Sigmoid colon (tissue), 7 donors: ENCODE measurements around the gene ZNF219. TPM values are rescaled to one million over a fixed set of nuclear protein-coding genes. Genes with fewer than 3 reads are reported as not detected.

ENCODE experiments used
- DNase-seq: peaks from one replicate; pipeline ENCODE4 v3.0.0-alpha.2; 2019
- H3K27ac ChIP-seq, 4 donors: fragments of 200-600 bp; sonication (generic); one replicate each; pipeline ENCODE4 v1.5.1; 2016 to 2019; ENCODE audit warnings: mild to moderate bottlenecking in 1 of 4
- H3K27me3 ChIP-seq, 3 donors: fragments of 200-600 bp; sonication (generic); one replicate each; pipeline ENCODE4 v1.5.1; 2019; ENCODE audit warnings: mild to moderate bottlenecking in 1 of 3
- H3K36me3 ChIP-seq, 4 donors: fragments of 200-600 bp; sonication (generic); one replicate each; pipeline ENCODE4 v1.5.1; 2016 to 2019
- H3K4me1 ChIP-seq, 4 donors: fragments of 200-600 bp; sonication (generic); one replicate each; pipeline ENCODE4 v1.5.1; 2017 to 2019
- H3K4me3 ChIP-seq, 4 donors: fragments of 200-600 bp; sonication (generic); one replicate each; pipeline ENCODE4 v1.5.1; 2017 to 2019; ENCODE audit warnings: mild to moderate bottlenecking in 2 of 4, moderate library complexity in 1 of 4
- H3K9me3 ChIP-seq, 4 donors: fragments of 200-600 bp in 3 of 4; sonication (generic) in 3 of 4; one replicate each; pipeline versions ENCODE4 v1.5.1 to v1.6.1; 2013 to 2019
- CTCF ChIP-seq, 4 experiments: fragments of 450-650 bp in 3 of 4; fragments of 200-600 bp in 1 of 4; IDR thresholded peaks; one replicate each; pipeline ENCODE4 v1.5.1; 2016 to 2019; ENCODE audit warnings: antibody characterized with exemption in 4 of 4, mild to moderate bottlenecking in 3 of 4, moderate library complexity in 2 of 4
- EP300 ChIP-seq, 4 donors: sonication (generic); formaldehyde crosslinking; IDR thresholded peaks; one replicate each; pipeline ENCODE4 v1.6.1; 2017; ENCODE audit warnings: antibody characterized with exemption in 4 of 4
- POLR2A ChIP-seq, 2 donors: fragments of 450-650 bp; IDR thresholded peaks; one replicate each; pipeline ENCODE4 v1.6.1; 2016; ENCODE audit warnings: antibody characterized with exemption in 2 of 2, mild to moderate bottlenecking in 2 of 2, moderate library complexity in 2 of 2
- POLR2AphosphoS5 ChIP-seq, 4 donors: sonication (generic); formaldehyde crosslinking; IDR thresholded peaks; one replicate each; pipeline ENCODE4 v1.6.1; 2017; ENCODE audit warnings: antibody characterized with exemption in 4 of 4
- WGBS, 2 donors: extraction: QIAGEN DNeasy Blood & Tissue Kit; methylation state at CpG; one replicate each; pipeline ENCODE4 v1.1.7; 2013; 5-methylcytosine and 5-hydroxymethylcytosine counted together
- intact Hi-C: fragments of 100-400 bp; cut with DNase I; formaldehyde crosslinking; loops from one replicate; pipeline ENCODE4 v1.15.1; 2023
- polyA plus RNA-seq, 3 donors: library from polyadenylated mRNA; stranded (reverse); fragments of 200-250 nt; gene quantifications; one replicate each; pipeline ENCODE4 v1.2.3, GENCODE V29; 2013
- total RNA-seq, 4 donors: library from RNA; depleted of rRNA; stranded (reverse); fragments of >200 nt; gene quantifications; one replicate each; pipeline ENCODE4 v1.1.0, GENCODE V29; 2016
- donor health status: healthy with polysubstance abuse.
- donor health status: Bipolar disorder and iron deficiency.
- donor health status: healthy.

Gene ZNF219
- total and polyA plus RNA-seq, 7 donors = 27.6 to 89.7 (median 48.2) TPM

- TF ChIP-seq CTCF (IDR thresholded peaks at IDR 0.05) (no peak), EP300 (IDR thresholded peaks at IDR 0.05) (no peak), POLR2A (IDR thresholded peaks at IDR 0.05) (no peak), POLR2AphosphoS5 (IDR thresholded peaks at IDR 0.05) (no peak)
- Histone ChIP-seq H3K4me3 (no peak overlapping the region), H3K9me3 (no peaks in the 10 kb centered on the region), H3K27ac (peak overlapping the region in 1 of 4 donors; percentile 13), H3K36me3 (no peaks in the 10 kb centered on the region), H3K27me3 (no peaks in the 10 kb centered on the region), H3K4me1 (peaks cover 0 to 13% (median 4%) of the 10 kb centered on the region in 4 donors)
- no peak for DNase-seq
- intact Hi-C loops = no loop called here
- WGBS, 2 donors = 81 to 84% methylated on average over 3 of the region's 3 CpGs
Measured at GRCh38 chr14:21063479-21063878, 35.0 kb downstream of the ZNF219 start.

- Histone ChIP-seq H3K36me3 (no peaks in the 10 kb centered on the region), H3K27me3 (no peaks in the 10 kb centered on the region), H3K4me3 (no peak overlapping the region), H3K4me1 (peaks cover 0 to 9% (median 4%) of the 10 kb centered on the region in 4 donors), H3K27ac (no peak overlapping the region), H3K9me3 (no peaks in the 10 kb centered on the region)
- WGBS, 2 donors = 50 to 73% methylated on average over 3 of the region's 3 CpGs
- DNase-seq = no peak
- TF ChIP-seq EP300 (IDR thresholded peaks at IDR 0.05) (no peak), POLR2A (IDR thresholded peaks at IDR 0.05) (no peak), POLR2AphosphoS5 (IDR thresholded peaks at IDR 0.05) (no peak), CTCF (IDR thresholded peaks at IDR 0.05) (no peak)
- intact Hi-C loops = no loop called here
Measured at GRCh38 chr14:21061347-21061668, 37.1 kb downstream of the ZNF219 start.

GRCh38 chr14:21060614-21061346 is 37.7 kb downstream of the ZNF219 start:
- WGBS, 2 donors = 32 to 71% methylated on average over 13 of the region's 13 CpGs
- TF ChIP-seq EP300 (IDR thresholded peaks at IDR 0.05) = no peak
- no peak for TF ChIP-seq CTCF (IDR thresholded peaks at IDR 0.05)
- no peak for TF ChIP-seq POLR2AphosphoS5 (IDR thresholded peaks at IDR 0.05)
- no peak for TF ChIP-seq POLR2A (IDR thresholded peaks at IDR 0.05)
- peak overlapping the region in 1 of 4 donors; percentile 7 for H3K27ac ChIP-seq

GRCh38 chr14:21059842-21060613 is 38.4 kb downstream of the ZNF219 start:
- TF ChIP-seq POLR2AphosphoS5 (IDR thresholded peaks at IDR 0.05) (no peak), POLR2A (IDR thresholded peaks at IDR 0.05) (no peak), CTCF (IDR thresholded peaks at IDR 0.05) (no peak)
- no peaks in the 10 kb centered on the region for H3K36me3 ChIP-seq
- peak overlapping the region in 1 of 4 donors; percentile 7 for H3K27ac ChIP-seq
- no peaks in the 10 kb centered on the region for H3K9me3 ChIP-seq
- no peaks in the 10 kb centered on the region for H3K27me3 ChIP-seq
- DNase-seq = no peak
- H3K4me1 ChIP-seq = peaks cover 0 to 9% (median 4%) of the 10 kb centered on the region in 4 donors
- intact Hi-C loops = loop anchor here (10.0 kb wide), 1 partner anchor 55 kb away; no protein-coding TSS in a partner anchor
- no peak overlapping the region for H3K4me3 ChIP-seq
- 47 to 68% methylated on average over 8 of the region's 8 CpGs for WGBS, 2 donors

More at GRCh38 chr14:21060614-21061346, 37.7 kb downstream of the ZNF219 start:
- Histone ChIP-seq H3K27me3 (no peaks in the 10 kb centered on the region), H3K9me3 (no peaks in the 10 kb centered on the region), H3K36me3 (no peaks in the 10 kb centered on the region), H3K4me1 (peaks cover 0 to 9% (median 4%) of the 10 kb centered on the region in 4 donors), H3K4me3 (no peak overlapping the region)
- intact Hi-C loops = no loop called here
- DNase-seq = no peak
